Neural cell (in vitro differentiated cells): Measurements from ENCODE around the gene MCM9. TPM values are rescaled to one million over a fixed set of nuclear protein-coding genes. Genes with fewer than 3 reads are reported as not detected.
A peak's percentile ranks its signal among the peaks of the same experiment; 100 is the strongest.

Source experiments
- H2AFZ ChIP-seq: fragments of 200-600, 300-800 bp; sonication (generic), shearing (Covaris generic); 2 replicates; pipeline ENCODE4 v1.6.0; 2014; ENCODE audit warnings: low read depth, mild to moderate bottlenecking, antibody characterized with exemption, low read length, moderate library complexity
- H3F3A ChIP-seq: fragments of 200-600 bp; shearing (Covaris generic); 2 replicates; pipeline ENCODE4 v1.6.1; 2016; ENCODE audit warnings: mild to moderate bottlenecking, moderate library complexity, mixed read lengths, antibody characterized with exemption, low read length; ENCODE audit not compliant: insufficient read depth, poor library complexity, severe bottlenecking
- H3K27ac ChIP-seq: fragments of 200-600, 300-800 bp; sonication (generic), shearing (Covaris generic); 2 replicates; pipeline ENCODE4 v1.5.1; 2014; ENCODE audit warnings: mild to moderate bottlenecking, low read length, moderate library complexity
- H3K27me3 ChIP-seq: fragments of 300-800, 200-600 bp; sonication (generic), shearing (Covaris generic); 2 replicates; pipeline ENCODE4 v1.6.0; 2014; ENCODE audit warnings: mild to moderate bottlenecking, low read depth, low read length, moderate library complexity; ENCODE audit not compliant: insufficient read depth
- H3K36me3 ChIP-seq: fragments of 300-800, 200-600 bp; sonication (generic), shearing (Covaris generic); 2 replicates; pipeline ENCODE4 v1.5.1; 2014; ENCODE audit warnings: mild to moderate bottlenecking, antibody characterized with exemption, low read length, moderate library complexity; ENCODE audit not compliant: insufficient read depth
- H3K4me2 ChIP-seq: fragments of 300-800, 200-600 bp; sonication (generic), shearing (Covaris generic); 2 replicates; pipeline ENCODE4 v1.6.0; 2014; ENCODE audit warnings: mild to moderate bottlenecking, low read length
- H3K4me3 ChIP-seq: fragments of 300-800, 200-600 bp; sonication (generic), shearing (Covaris generic); 2 replicates; pipeline ENCODE4 v1.5.1; 2014; ENCODE audit warnings: mild to moderate bottlenecking, low read length, moderate library complexity
- H3K79me2 ChIP-seq: fragments of 200-600 bp; shearing (Covaris generic); replicated peaks from 2 replicates; pipeline ENCODE4 v1.6.0; 2014; ENCODE audit warnings: mild to moderate bottlenecking, low read length, moderate library complexity; ENCODE audit not compliant: insufficient read depth
- H3K9ac ChIP-seq: fragments of 300-800, 200-600 bp; sonication (generic), shearing (Covaris generic); 2 replicates; pipeline ENCODE4 v1.6.1; 2016; ENCODE audit warnings: mild to moderate bottlenecking, low read length, mixed read lengths
- H3K9me2 ChIP-seq: fragments of 200-600 bp; shearing (Covaris generic); 2 replicates; pipeline ENCODE4 v1.6.1; 2016; ENCODE audit warnings: mild to moderate bottlenecking, low read length, mixed read lengths; ENCODE audit not compliant: insufficient read depth
- H3K9me3 ChIP-seq: fragments of 200-600, 300-800 bp; sonication (generic), shearing (Covaris generic); 2 replicates; pipeline ENCODE4 v1.6.1; 2016; ENCODE audit warnings: mild to moderate bottlenecking, mixed run types, low read length, moderate library complexity, mixed read lengths
- H4K20me1 ChIP-seq: fragments of 200-600 bp; shearing (Covaris generic); 2 replicates; pipeline ENCODE4 v1.6.1; 2016; ENCODE audit warnings: mild to moderate bottlenecking, mixed run types; ENCODE audit not compliant: insufficient read depth
- EP300 ChIP-seq: fragments of 450-650 bp; conservative IDR thresholded peaks from 2 replicates; pipeline ENCODE4 v1.6.1; 2014; ENCODE audit warnings: antibody characterized with exemption, mild to moderate bottlenecking, moderate library complexity; ENCODE audit not compliant: poor library complexity, severe bottlenecking
- EZH2 ChIP-seq: fragments of 200-600, 300-800 bp; shearing (Covaris generic), sonication (generic); IDR thresholded peaks from 2 replicates; pipeline ENCODE4 v1.6.1; 2014; ENCODE audit warnings: antibody characterized with exemption, low read length, borderline replicate concordance, mild to moderate bottlenecking; ENCODE audit not compliant: insufficient read depth, poor library complexity, severe bottlenecking
- MXI1 ChIP-seq: fragments of 450-650 bp; conservative IDR thresholded peaks from 2 replicates; pipeline ENCODE4 v1.6.1; 2014; ENCODE audit warnings: antibody characterized with exemption, mild to moderate bottlenecking; ENCODE audit not compliant: poor library complexity, severe bottlenecking
- POLR2AphosphoS5 ChIP-seq: IDR thresholded peaks from 2 replicates; pipeline ENCODE4 v1.6.1; 2012
- RAD21 ChIP-seq: fragments of 450-650 bp; conservative IDR thresholded peaks from 2 replicates; pipeline ENCODE4 v1.6.1; 2014; ENCODE audit warnings: antibody characterized with exemption, mild to moderate bottlenecking, moderate library complexity
- REST ChIP-seq: IDR thresholded peaks from 2 replicates; pipeline ENCODE4 v1.6.1; 2012; ENCODE audit warnings: borderline replicate concordance
- SMC3 ChIP-seq: fragments of 450-650 bp; conservative IDR thresholded peaks from 2 replicates; pipeline ENCODE4 v1.6.1; 2014; ENCODE audit warnings: antibody characterized with exemption, mild to moderate bottlenecking, moderate library complexity; ENCODE audit not compliant: poor library complexity
- TAF1 ChIP-seq: IDR thresholded peaks from 2 replicates; pipeline ENCODE4 v1.6.1; 2012; ENCODE audit warnings: low read depth
- polyA plus RNA-seq: library from polyadenylated mRNA; depleted of rRNA; stranded (reverse); fragments of >200 nt; gene quantifications from 2 replicates; pipeline ENCODE4 v1.2.3, GENCODE V29; 2014
- TF ChIP-seq, protein P1 (sequence below): fragments of 450-650 bp; IDR thresholded peaks from 2 replicates; pipeline ENCODE4 v1.5.1; 2014; ENCODE audit warnings: antibody characterized with exemption, mild to moderate bottlenecking, moderate library complexity; ENCODE audit not compliant: poor library complexity, severe bottlenecking

MCM9 gene
- polyA plus RNA-seq, 1 donor from 2014 or later = 7.8 TPM

- H2AFZ ChIP-seq = peak overlapping the region; percentile 37
Observed at GRCh38 chr6:118935331-118935668, 341 bp upstream of the MCM9 start.

GRCh38 chr6:118933855-118934460 is 1.0 kb downstream of the MCM9 start:
- Histone ChIP-seq H3K79me2 (no peaks in the 10 kb centered on the region), H3K27me3 (no peaks in the 10 kb centered on the region), H3K4me2 (peak overlapping the region; percentile 49), H3K9me3 (no peaks in the 10 kb centered on the region), H3K9ac (no peak overlapping the region), H3K4me3 (peak overlapping the region; percentile 92), H4K20me1 (no peaks in the 10 kb centered on the region), H3K27ac (no peak overlapping the region), H3K9me2 (no peaks in the 10 kb centered on the region), H2AFZ (no peak overlapping the region), H3K36me3 (no peaks in the 10 kb centered on the region), H3F3A (no peaks in the 10 kb centered on the region)
- no peak for TF ChIP-seq EZH2
- TF ChIP-seq EP300 = no peak
- no peak for TF ChIP-seq MXI1
- no peak for TF ChIP-seq TAF1
- TF ChIP-seq SMC3 = no peak
- TF ChIP-seq RAD21 = no peak
- TF ChIP-seq, protein P1, sequence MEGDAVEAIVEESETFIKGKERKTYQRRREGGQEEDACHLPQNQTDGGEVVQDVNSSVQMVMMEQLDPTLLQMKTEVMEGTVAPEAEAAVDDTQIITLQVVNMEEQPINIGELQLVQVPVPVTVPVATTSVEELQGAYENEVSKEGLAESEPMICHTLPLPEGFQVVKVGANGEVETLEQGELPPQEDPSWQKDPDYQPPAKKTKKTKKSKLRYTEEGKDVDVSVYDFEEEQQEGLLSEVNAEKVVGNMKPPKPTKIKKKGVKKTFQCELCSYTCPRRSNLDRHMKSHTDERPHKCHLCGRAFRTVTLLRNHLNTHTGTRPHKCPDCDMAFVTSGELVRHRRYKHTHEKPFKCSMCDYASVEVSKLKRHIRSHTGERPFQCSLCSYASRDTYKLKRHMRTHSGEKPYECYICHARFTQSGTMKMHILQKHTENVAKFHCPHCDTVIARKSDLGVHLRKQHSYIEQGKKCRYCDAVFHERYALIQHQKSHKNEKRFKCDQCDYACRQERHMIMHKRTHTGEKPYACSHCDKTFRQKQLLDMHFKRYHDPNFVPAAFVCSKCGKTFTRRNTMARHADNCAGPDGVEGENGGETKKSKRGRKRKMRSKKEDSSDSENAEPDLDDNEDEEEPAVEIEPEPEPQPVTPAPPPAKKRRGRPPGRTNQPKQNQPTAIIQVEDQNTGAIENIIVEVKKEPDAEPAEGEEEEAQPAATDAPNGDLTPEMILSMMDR = no peak
- no peak for TF ChIP-seq REST
- TF ChIP-seq POLR2AphosphoS5 = no peak

More at GRCh38 chr6:118935331-118935668, 341 bp upstream of the MCM9 start:
- Histone ChIP-seq H3K27me3 (no peaks in the 10 kb centered on the region), H4K20me1 (no peaks in the 10 kb centered on the region), H3K9me2 (no peaks in the 10 kb centered on the region), H3K4me3 (peak overlapping the region; percentile 92), H3F3A (no peaks in the 10 kb centered on the region), H3K4me2 (peak overlapping the region; percentile 59), H3K27ac (peak overlapping the region; percentile 22), H3K36me3 (no peaks in the 10 kb centered on the region), H3K9me3 (no peaks in the 10 kb centered on the region), H3K79me2 (no peaks in the 10 kb centered on the region), H3K9ac (peak overlapping the region; percentile 54)
- TF ChIP-seq TAF1 = no peak
- TF ChIP-seq EZH2 = no peak
